ENCODE measurements around the gene DPM3.
"Not testable (repeated sequence)": the region's sequence is repeated elsewhere in the genome, so short reads cannot be mapped to it uniquely, and the experiment has no call there.

The DPM3 gene

GRCh38 chr1:155123801-155124200, 16.5 kb downstream of the DPM3 start:
- no peak for DNase-seq

- DNase-seq = no peak
Measured at GRCh38 chr1:155122308-155122707, 18.0 kb downstream of the DPM3 start.

GRCh38 chr1:155121249-155121648, 19.1 kb downstream of the DPM3 start:
- DNase-seq = no peak

- no peak for DNase-seq
Measured at GRCh38 chr1:155120253-155120652, 20.1 kb downstream of the DPM3 start.

- DNase-seq = not testable (repeated sequence)
Measured at GRCh38 chr1:155118090-155118489, 22.2 kb downstream of the DPM3 start.

GRCh38 chr1:155117610-155118009, 22.7 kb downstream of the DPM3 start:
- DNase-seq = no peak

GRCh38 chr1:155116113-155116764, 24.1 kb downstream of the DPM3 start:
- no peak for DNase-seq

- DNase-seq = no peak
Measured at GRCh38 chr1:155113450-155113980, 26.8 kb downstream of the DPM3 start.

- DNase-seq = no peak
Measured at GRCh38 chr1:155110826-155111225, 29.5 kb downstream of the DPM3 start.

- no peak for DNase-seq
Measured at GRCh38 chr1:155110381-155110780, 29.9 kb downstream of the DPM3 start.

- DNase-seq = no peak
Measured at GRCh38 chr1:155108296-155108695, 32.0 kb downstream of the DPM3 start.

- DNase-seq = no peak
Measured at GRCh38 chr1:155107309-155108264, 32.7 kb downstream of the DPM3 start.

GRCh38 chr1:155106862-155107261, 33.5 kb downstream of the DPM3 start:
- no peak for DNase-seq

- no peak for DNase-seq
Measured at GRCh38 chr1:155105604-155106011, 34.7 kb downstream of the DPM3 start.

GRCh38 chr1:155104605-155105534, 35.5 kb downstream of the DPM3 start:
- no peak for DNase-seq

GRCh38 chr1:155103325-155103724, 37.0 kb downstream of the DPM3 start:
- no peak for DNase-seq

GRCh38 chr1:155099331-155099730, 41.0 kb downstream of the DPM3 start:
- no peak for DNase-seq

GRCh38 chr1:155094622-155094948, 45.7 kb downstream of the DPM3 start:
- no peak for DNase-seq

- peak; percentile 62 for DNase-seq
Measured at GRCh38 chr1:155093911-155094621, 46.3 kb downstream of the DPM3 start.

- no peak for DNase-seq
Measured at GRCh38 chr1:155092641-155093040, 47.7 kb downstream of the DPM3 start.

- DNase-seq = no peak
Measured at GRCh38 chr1:155092131-155092530, 48.2 kb downstream of the DPM3 start.
